CD4-positive, alpha-beta memory T cell (primary cell): ENCODE results near the gene ADCY10. TPM values are rescaled to one million over a fixed set of nuclear protein-coding genes. Genes with fewer than 3 reads are reported as not detected.
A peak's percentile ranks its signal among the peaks of the same experiment; 100 is the strongest.

Source experiments
- CTCF ChIA-PET: fragments of 350-600 bp; sonication (Branson Sonifier 250); formaldehyde crosslinking; loops from one replicate; lab custom pipeline; 2021; ENCODE audit warnings: inconsistent platforms; ENCODE audit not compliant: partially characterized antibody; lab: Charles Lee
- POLR2A ChIA-PET: fragments of 350-600 bp; sonication (Branson Sonifier 250); formaldehyde crosslinking; loops from one replicate; lab custom pipeline; 2021; ENCODE audit not compliant: partially characterized antibody; lab: Charles Lee
- DNase-seq, 5 donors: peaks; one replicate each; pipeline versions ENCODE4 v3.0.0 to v3.0.0-alpha.2; 2020 to 2022; ENCODE audit warnings: mixed read lengths in 1 of 5
- H3K27ac ChIP-seq: one replicate; pipeline ENCODE4 v1.7.0; 2013; ENCODE audit warnings: low read depth, low read length
- H3K27me3 ChIP-seq: 2 replicates; pipeline ENCODE4 v1.7.0; 2013; ENCODE audit warnings: mild to moderate bottlenecking, low read length, moderate library complexity; ENCODE audit not compliant: insufficient read depth
- H3K36me3 ChIP-seq: 2 replicates; pipeline ENCODE4 v1.7.0; 2013; ENCODE audit warnings: mild to moderate bottlenecking, low read length, moderate library complexity; ENCODE audit not compliant: insufficient read depth
- H3K4me1 ChIP-seq: 2 replicates; pipeline ENCODE4 v1.7.0; 2013; ENCODE audit warnings: mild to moderate bottlenecking, low read length, moderate library complexity; ENCODE audit not compliant: insufficient read depth
- H3K4me3 ChIP-seq, 2 donors: one replicate each; pipeline ENCODE4 v1.7.0; 2013; ENCODE audit warnings: low read length in 2 of 2, mild to moderate bottlenecking in 1 of 2
- H3K9me3 ChIP-seq, 2 donors: one replicate each; pipeline ENCODE4 v1.7.0; 2013; ENCODE audit warnings: low read length in 2 of 2, control low read depth in 1 of 2; ENCODE audit not compliant: control insufficient read depth in 1 of 2
- H3K27ac Mint-ChIP-seq, 7 donors: one replicate each; pipeline ENCODE4 v1.8.0; 2020 to 2021; ENCODE audit warnings: mixed read lengths in 7 of 7, mild to moderate bottlenecking in 6 of 7, inconsistent platforms in 3 of 7, moderate library complexity in 3 of 7
- H3K27me3 Mint-ChIP-seq, 2 donors: one replicate each; pipeline ENCODE4 v1.8.0; 2020 to 2021; ENCODE audit warnings: mixed read lengths in 2 of 2
- H3K36me3 Mint-ChIP-seq, 2 donors: one replicate each; pipeline ENCODE4 v1.8.0; 2020 to 2021; ENCODE audit warnings: mixed read lengths in 2 of 2, inconsistent platforms in 1 of 2, mild to moderate bottlenecking in 1 of 2
- H3K4me1 Mint-ChIP-seq, 4 donors: one replicate each; pipeline ENCODE4 v1.8.0; 2020 to 2021; ENCODE audit warnings: mixed read lengths in 4 of 4, mild to moderate bottlenecking in 1 of 4
- H3K4me3 Mint-ChIP-seq, 8 donors: one replicate each; pipeline ENCODE4 v1.8.0; 2020 to 2021; ENCODE audit warnings: mixed read lengths in 8 of 8, mild to moderate bottlenecking in 7 of 8, moderate library complexity in 6 of 8, inconsistent platforms in 3 of 8
- H3K9me3 Mint-ChIP-seq, 8 donors: one replicate each; pipeline ENCODE4 v1.8.0; 2020 to 2021; ENCODE audit warnings: mixed read lengths in 8 of 8, mild to moderate bottlenecking in 5 of 8, inconsistent platforms in 3 of 8, moderate library complexity in 1 of 8
- intact Hi-C: fragments of 100-400 bp; cut with micrococcal nuclease; formaldehyde crosslinking; loops from one replicate; pipeline ENCODE4 v1.15.1; 2023
- polyA plus RNA-seq, 2 donors: library from polyadenylated mRNA; unstranded; fragments of 300-500 nt; fragmentation: Illumina TruSeq; gene quantifications; one replicate each; pipeline ENCODE4 v1.2.3, GENCODE V29; 2021
- total RNA-seq, 2 experiments: library from RNA; stranded (reverse); gene quantifications; one replicate each; pipeline ENCODE4 v1.2.3, GENCODE V29; 2021

ADCY10 gene
- total and polyA plus RNA-seq, 4 experiments from 2014 or later: 0.61 to 0.96 TPM; not detected in 2

GRCh38 chr1:167803358-167804207 lies 110.4 kb downstream of the ADCY10 start:
- Histone ChIP-seq H3K27me3 (no peaks in the 10 kb centered on the region), H3K27ac (no peak overlapping the region), H3K4me1 (peaks cover 26% of the 10 kb centered on the region), H3K9me3 (no peaks in the 10 kb centered on the region), H3K4me3 (no peak overlapping the region), H3K36me3 (no peaks in the 10 kb centered on the region)
- H3K4me1 Mint-ChIP-seq: peaks cover 23 to 34% (median 26%) of the 10 kb centered on the region in 4 donors
- H3K4me3 Mint-ChIP-seq: peak overlapping the region in 7 of 8 donors; percentile 35 to 70 (median 57)
- peak overlapping the region in 5 of 7 donors; percentile 6 to 87 (median 62) for H3K27ac Mint-ChIP-seq
- intact Hi-C loops: loop anchor here (1.0 to 2.0 kb wide), 5 partner anchors 88 to 279 kb away; partner anchors contain the start of genes DCAF6 and MPC2
- no peaks in the 10 kb centered on the region for H3K9me3 Mint-ChIP-seq
- H3K36me3 Mint-ChIP-seq: no peaks in the 10 kb centered on the region
- POLR2A ChIA-PET: interaction anchor here (1.1 to 1.3 kb wide), 2 partner anchors 89 to 132 kb away, joined by 3 to 5 read pairs; no protein-coding TSS in a partner anchor
- CTCF ChIA-PET: interaction anchor here (0.6 to 2.4 kb wide), 10 partner anchors 8 to 682 kb away, joined by 3 to 7 read pairs (median 4); partner anchors contain the start of genes DCAF6, MPC2 and MPZL1
- DNase-seq: peak; percentile 70 to 81 (median 73)
- H3K27me3 Mint-ChIP-seq: peaks cover 2% of the 10 kb centered on the region in 2 donors

DNA sequence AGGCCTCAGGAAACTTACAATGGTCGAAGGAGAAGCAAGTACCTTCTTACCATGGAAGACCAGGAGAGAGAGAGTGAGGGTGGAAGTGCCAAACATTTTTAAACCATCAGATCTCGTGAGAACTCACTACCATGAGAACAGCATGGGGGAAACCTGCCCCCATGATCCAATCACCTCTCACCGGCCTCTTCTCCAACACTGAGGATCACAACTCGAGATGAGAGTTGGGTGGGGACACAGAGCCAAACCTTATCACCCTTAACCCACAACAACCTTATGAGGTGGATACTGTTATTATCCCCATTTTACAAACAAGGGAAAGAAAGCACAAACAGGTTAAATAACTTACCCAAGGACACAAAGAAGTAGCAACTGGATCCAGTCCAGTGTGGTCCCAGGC lies 111.7 kb downstream of the ADCY10 start:
- no peak for DNase-seq
- Histone ChIP-seq H3K36me3 (no peaks in the 10 kb centered on the region), H3K4me3 (no peak overlapping the region), H3K27ac (no peak overlapping the region), H3K9me3 (no peaks in the 10 kb centered on the region), H3K4me1 (peaks cover 26% of the 10 kb centered on the region), H3K27me3 (no peaks in the 10 kb centered on the region)
- Mint-ChIP-seq H3K4me3 (no peak overlapping the region), H3K4me1 (peaks cover 23 to 28% (median 26%) of the 10 kb centered on the region in 4 donors), H3K9me3 (no peaks in the 10 kb centered on the region), H3K27ac (peak overlapping the region in 1 of 7 donors; percentile 8), H3K36me3 (no peaks in the 10 kb centered on the region), H3K27me3 (no peaks in the 10 kb centered on the region)
- POLR2A ChIA-PET: no interaction called here
- intact Hi-C loops: loop anchor here (2.0 kb wide), 1 partner anchor 135 kb away; the partner anchor contains the start of genes DCAF6 and MPC2
- CTCF ChIA-PET: interaction anchor here (1.0 to 2.4 kb wide), 3 partner anchors 13 to 201 kb away, joined by 4 to 7 read pairs (median 4); no protein-coding TSS in a partner anchor

DNA sequence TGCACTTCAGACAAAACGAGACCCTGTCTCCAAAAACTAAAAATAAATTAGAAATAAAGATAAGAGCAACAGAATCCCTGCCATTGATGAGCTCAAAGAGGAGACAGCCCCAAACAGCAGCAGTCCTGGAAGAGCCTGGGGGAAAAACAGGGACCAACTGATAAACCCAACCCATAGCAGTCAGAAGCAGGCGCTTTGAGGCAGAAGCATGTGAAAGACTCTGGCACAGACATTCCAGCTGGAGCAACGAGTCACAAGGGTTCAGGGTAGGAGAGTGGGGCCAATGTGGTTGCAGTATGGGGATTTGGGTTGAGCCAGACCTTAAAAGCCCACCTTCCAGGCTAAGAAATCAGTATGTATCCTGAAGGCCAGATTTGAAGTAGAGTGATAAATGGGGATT lies 113.7 kb downstream of the ADCY10 start:
- Mint-ChIP-seq H3K9me3 (no peaks in the 10 kb centered on the region), H3K27ac (no peak overlapping the region), H3K36me3 (no peaks in the 10 kb centered on the region), H3K4me1 (peaks cover 18 to 24% (median 21%) of the 10 kb centered on the region in 4 donors), H3K27me3 (no peaks in the 10 kb centered on the region), H3K4me3 (no peak overlapping the region)
- no peak overlapping the region for H3K27ac ChIP-seq
- POLR2A ChIA-PET: interaction anchor here (1.8 kb wide), 1 partner anchor 84 kb away, joined by 7 read pairs; no protein-coding TSS in a partner anchor
- peaks cover 22% of the 10 kb centered on the region for H3K4me1 ChIP-seq
- intact Hi-C loops: no loop called here
- H3K9me3 ChIP-seq: no peaks in the 10 kb centered on the region
- CTCF ChIA-PET: interaction anchor here (1.2 to 2.3 kb wide), 3 partner anchors 9 to 200 kb away, joined by 3 to 14 read pairs (median 3); no protein-coding TSS in a partner anchor
- no peak overlapping the region for H3K4me3 ChIP-seq
- H3K36me3 ChIP-seq: no peaks in the 10 kb centered on the region
- H3K27me3 ChIP-seq: no peaks in the 10 kb centered on the region
- DNase-seq: no peak

DNA sequence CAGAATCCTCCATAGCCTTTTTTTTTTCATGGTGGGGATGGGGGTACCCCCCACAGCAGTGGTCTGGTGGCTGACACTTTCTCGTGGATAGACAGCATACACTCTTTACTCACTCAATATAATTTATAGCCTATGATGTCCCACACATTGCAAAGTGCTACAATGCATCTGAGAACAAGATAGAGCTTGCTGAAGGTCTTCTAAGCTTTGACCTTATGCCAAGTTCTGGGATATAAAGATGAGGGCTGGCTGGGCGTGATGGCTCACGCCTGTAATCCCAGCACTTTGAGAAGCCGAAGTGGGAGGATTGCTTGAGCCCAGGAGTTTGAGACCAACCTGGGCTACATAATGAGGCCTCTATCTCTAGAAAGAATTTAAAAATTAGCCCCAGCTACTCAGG lies 114.2 kb downstream of the ADCY10 start:
- peaks cover 13 to 19% (median 16%) of the 10 kb centered on the region in 4 donors for H3K4me1 Mint-ChIP-seq
- no peaks in the 10 kb centered on the region for H3K36me3 ChIP-seq
- H3K4me1 ChIP-seq: peaks cover 17% of the 10 kb centered on the region
- intact Hi-C loops: no loop called here
- H3K9me3 Mint-ChIP-seq: no peaks in the 10 kb centered on the region
- H3K9me3 ChIP-seq: no peaks in the 10 kb centered on the region
- H3K27me3 Mint-ChIP-seq: no peaks in the 10 kb centered on the region
- H3K36me3 Mint-ChIP-seq: no peaks in the 10 kb centered on the region
- POLR2A ChIA-PET: no interaction called here
- no peaks in the 10 kb centered on the region for H3K27me3 ChIP-seq
- CTCF ChIA-PET: interaction anchor here (1.1 to 2.3 kb wide), 2 partner anchors 9 to 282 kb away, joined by 3 to 14 read pairs; no protein-coding TSS in a partner anchor
- no peak overlapping the region for H3K4me3 Mint-ChIP-seq
- no peak overlapping the region for H3K27ac Mint-ChIP-seq
- no peak overlapping the region for H3K4me3 ChIP-seq
- H3K27ac ChIP-seq: no peak overlapping the region
- no peak for DNase-seq

GRCh38 chr1:167798952-167799351 lies 115.0 kb downstream of the ADCY10 start:
- intact Hi-C loops: no loop called here
- Mint-ChIP-seq H3K36me3 (no peaks in the 10 kb centered on the region), H3K27ac (no peak overlapping the region), H3K4me3 (no peak overlapping the region), H3K4me1 (peaks cover 7 to 11% (median 9%) of the 10 kb centered on the region in 4 donors), H3K9me3 (no peaks in the 10 kb centered on the region), H3K27me3 (no peaks in the 10 kb centered on the region)
- Histone ChIP-seq H3K9me3 (no peaks in the 10 kb centered on the region), H3K27me3 (no peaks in the 10 kb centered on the region), H3K4me3 (no peak overlapping the region), H3K4me1 (peaks cover 9% of the 10 kb centered on the region), H3K27ac (no peak overlapping the region), H3K36me3 (no peaks in the 10 kb centered on the region)
- DNase-seq: no peak
- ChIA-PET POLR2A (no interaction called here), CTCF (interaction anchor here (1.0 to 1.1 kb wide), 2 partner anchors 10 to 283 kb away, joined by 3 read pairs; no protein-coding TSS in a partner anchor)

GRCh38 chr1:167797015-167797414 lies 116.9 kb downstream of the ADCY10 start:
- CTCF ChIA-PET: interaction anchor here (1.2 to 1.9 kb wide), 2 partner anchors 10 to 11 kb away, joined by 6 read pairs; no protein-coding TSS in a partner anchor
- no peak overlapping the region for H3K27ac ChIP-seq
- H3K36me3 Mint-ChIP-seq: no peaks in the 10 kb centered on the region
- no peaks in the 10 kb centered on the region for H3K27me3 Mint-ChIP-seq
- H3K27ac Mint-ChIP-seq: no peak overlapping the region
- intact Hi-C loops: no loop called here
- H3K27me3 ChIP-seq: no peaks in the 10 kb centered on the region
- H3K4me3 ChIP-seq: no peak overlapping the region
- H3K4me1 Mint-ChIP-seq: peaks cover 0 to 3% (median under 1%) of the 10 kb centered on the region in 4 donors
- no peak for DNase-seq
- POLR2A ChIA-PET: no interaction called here
- H3K4me3 Mint-ChIP-seq: no peak overlapping the region
- no peaks in the 10 kb centered on the region for H3K4me1 ChIP-seq
- H3K9me3 Mint-ChIP-seq: no peaks in the 10 kb centered on the region
- H3K36me3 ChIP-seq: no peaks in the 10 kb centered on the region
- H3K9me3 ChIP-seq: no peaks in the 10 kb centered on the region
